ENCODE results near the gene TTYH3.
A peak's percentile ranks its signal among the peaks of the same experiment; 100 is the strongest.
"Not testable (repeated sequence)": the region's sequence is repeated elsewhere in the genome, so short reads cannot be mapped to it uniquely, and the experiment has no call there.

Gene TTYH3

GRCh38 chr7:2603044-2603965, 28.5 kb upstream of the TTYH3 start:
- no peak for DNase-seq (ENCODE audit: low read depth)

GRCh38 chr7:2604608-2605174, 27.1 kb upstream of the TTYH3 start:
- no peak for DNase-seq (ENCODE audit: low read depth)

- DNase-seq (ENCODE audit: low read depth): no peak
Measured at GRCh38 chr7:2605608-2606538, 25.9 kb upstream of the TTYH3 start.

GRCh38 chr7:2606539-2606936, 25.2 kb upstream of the TTYH3 start:
- DNase-seq (ENCODE audit: low read depth): no peak

GRCh38 chr7:2607122-2607922, 24.5 kb upstream of the TTYH3 start:
- DNase-seq (ENCODE audit: low read depth): no peak

GRCh38 chr7:2607923-2608904, 23.6 kb upstream of the TTYH3 start:
- no peak for DNase-seq (ENCODE audit: low read depth)

GRCh38 chr7:2608921-2609411, 22.8 kb upstream of the TTYH3 start:
- DNase-seq (ENCODE audit: low read depth): peak; percentile 52

GRCh38 chr7:2609646-2610045, 22.1 kb upstream of the TTYH3 start:
- not testable (repeated sequence) for DNase-seq (ENCODE audit: low read depth)

GRCh38 chr7:2610466-2610865, 21.3 kb upstream of the TTYH3 start:
- DNase-seq (ENCODE audit: low read depth): no peak

GRCh38 chr7:2610898-2611297, 20.9 kb upstream of the TTYH3 start:
- no peak for DNase-seq (ENCODE audit: low read depth)

- DNase-seq (ENCODE audit: low read depth): no peak
Measured at GRCh38 chr7:2611401-2611800, 20.4 kb upstream of the TTYH3 start.

- DNase-seq (ENCODE audit: low read depth): no peak
Measured at GRCh38 chr7:2611922-2612321, 19.9 kb upstream of the TTYH3 start.

GRCh38 chr7:2612445-2613097, 19.2 kb upstream of the TTYH3 start:
- DNase-seq (ENCODE audit: low read depth): no peak

- DNase-seq (ENCODE audit: low read depth): no peak
Measured at GRCh38 chr7:2613098-2613930, 18.5 kb upstream of the TTYH3 start.

GRCh38 chr7:2613931-2614600, 17.7 kb upstream of the TTYH3 start:
- no peak for DNase-seq (ENCODE audit: low read depth)

GRCh38 chr7:2614631-2615330, 17.0 kb upstream of the TTYH3 start:
- no peak for DNase-seq (ENCODE audit: low read depth)
